Activated T-helper 1 cell treated with anti-CD3 and anti-CD28 coated beads, Interleukin-2, amount 50 U/mL, for 16 hours (primary cell): ENCODE measurements around the gene CHMP2A.

Experiments used
- DNase-seq, 2 donors: peaks; one replicate each; pipeline ENCODE4 v3.0.0-alpha.2; 2020; ENCODE audit warnings: low read depth in 1 of 2, low spot score in 1 of 2

The CHMP2A gene

GRCh38 chr19:58570770-58571574, 16.1 kb upstream of the CHMP2A start:
- DNase-seq = no peak

- no peak for DNase-seq
Measured at GRCh38 chr19:58569943-58570670, 15.2 kb upstream of the CHMP2A start.

- DNase-seq = no peak
Measured at GRCh38 chr19:58569191-58569942, 14.5 kb upstream of the CHMP2A start.

GRCh38 chr19:58568453-58569130, 13.7 kb upstream of the CHMP2A start:
- no peak for DNase-seq

- DNase-seq = no peak
Measured at GRCh38 chr19:58566989-58567388, 12.1 kb upstream of the CHMP2A start.

- no peak for DNase-seq
Measured at GRCh38 chr19:58563823-58564222, 8.9 kb upstream of the CHMP2A start.

- no peak for DNase-seq
Measured at GRCh38 chr19:58563034-58563573, 8.2 kb upstream of the CHMP2A start.

GRCh38 chr19:58562122-58563033, 7.5 kb upstream of the CHMP2A start:
- DNase-seq = no peak

- DNase-seq = no peak
Measured at GRCh38 chr19:58561373-58562121, 6.6 kb upstream of the CHMP2A start.

- DNase-seq = no peak
Measured at GRCh38 chr19:58560921-58561320, 6.0 kb upstream of the CHMP2A start.

GRCh38 chr19:58560007-58560887, 5.3 kb upstream of the CHMP2A start:
- no peak for DNase-seq

- peak in 1 of 2 donors; percentile 39 for DNase-seq
Measured at GRCh38 chr19:58559275-58560006, 4.5 kb upstream of the CHMP2A start.

- DNase-seq = peak; percentile 99
Measured at GRCh38 chr19:58558623-58559274, 3.8 kb upstream of the CHMP2A start.

- DNase-seq = peak; percentile 36 to 46
Measured at GRCh38 chr19:58558066-58558622, 3.2 kb upstream of the CHMP2A start, which contains the start of gene UBE2M. TSS of gene UBE2M (minus strand) at chr19:58558611. CDS start at chr19:58558381, 230 bp downstream.

- no peak for DNase-seq
Measured at GRCh38 chr19:58557221-58558065, 2.5 kb upstream of the CHMP2A start.
